T1000 (cell line): Measurements from ENCODE around the gene EPN3.

Source experiments
- DNase-seq: peaks from one replicate; lab custom pipeline; 2025; ENCODE audit warnings: mixed read lengths; lab: John Stamatoyannopoulos, UW

Gene EPN3

GRCh38 chr17:50511058-50511457, 21.5 kb upstream of the EPN3 start:
- no peak for DNase-seq

- DNase-seq, result no peak
Observed at GRCh38 chr17:50513495-50513894, 19.0 kb upstream of the EPN3 start.

GRCh38 chr17:50514388-50514787, 18.1 kb upstream of the EPN3 start:
- no peak for DNase-seq

- DNase-seq, result no peak
Observed at GRCh38 chr17:50514936-50515702, 17.4 kb upstream of the EPN3 start.

GRCh38 chr17:50517011-50517410, 15.5 kb upstream of the EPN3 start:
- no peak for DNase-seq

- no peak for DNase-seq
Observed at GRCh38 chr17:50517504-50518383, 14.8 kb upstream of the EPN3 start.

- no peak for DNase-seq
Observed at GRCh38 chr17:50518384-50519023, 14.0 kb upstream of the EPN3 start.

GRCh38 chr17:50519141-50519834, 13.2 kb upstream of the EPN3 start:
- DNase-seq, result no peak

GRCh38 chr17:50520483-50520882, 12.1 kb upstream of the EPN3 start:
- DNase-seq, result no peak

- no peak for DNase-seq
Observed at GRCh38 chr17:50521514-50521913, 11.0 kb upstream of the EPN3 start.

- DNase-seq, result no peak
Observed at GRCh38 chr17:50522766-50523165, 9.8 kb upstream of the EPN3 start.

- no peak for DNase-seq
Observed at GRCh38 chr17:50523208-50523607, 9.3 kb upstream of the EPN3 start.

GRCh38 chr17:50524838-50525237, 7.7 kb upstream of the EPN3 start:
- no peak for DNase-seq

GRCh38 chr17:50527155-50527762, 5.3 kb upstream of the EPN3 start:
- no peak for DNase-seq

GRCh38 chr17:50527949-50528474, 4.5 kb upstream of the EPN3 start:
- DNase-seq, result no peak

- no peak for DNase-seq
Observed at GRCh38 chr17:50529849-50530248, 2.7 kb upstream of the EPN3 start.

- DNase-seq, result no peak
Observed at GRCh38 chr17:50531428-50532025, 1.0 kb upstream of the EPN3 start.

GRCh38 chr17:50533185-50533584, 650 bp downstream of the EPN3 start:
- no peak for DNase-seq

GRCh38 chr17:50533720-50534148, 1.2 kb downstream of the EPN3 start:
- DNase-seq, result no peak

- no peak for DNase-seq
Observed at GRCh38 chr17:50534222-50534978, 1.9 kb downstream of the EPN3 start.
